HepG2 (cell line): ENCODE measurements around the gene AXIN1. TPM values are rescaled to one million over a fixed set of nuclear protein-coding genes. Genes with fewer than 3 reads are reported as not detected.

Experiments
- ATF1 ChIP-seq: IDR thresholded peaks from 2 replicates; pipeline ENCODE4 v1.6.1; 2016; ENCODE audit warnings: mild to moderate bottlenecking, control low read depth
- CSRNP2 ChIP-seq: sonication (generic); formaldehyde crosslinking; conservative IDR thresholded peaks from 2 replicates; pipeline ENCODE4 v1.8.0; 2022; ENCODE audit warnings: low read depth, missing genetic modification reagents
- DBP ChIP-seq: sonication (generic); formaldehyde crosslinking; IDR thresholded peaks from 2 replicates; pipeline ENCODE4 v1.4.0; 2020; ENCODE audit warnings: missing genetic modification reagents; ENCODE audit errors: not compliant biosample characterization
- FIP1L1 ChIP-seq: fragments of 200-400 bp; formaldehyde crosslinking; IDR thresholded peaks from 2 replicates; pipeline ENCODE4 v1.6.1; 2018; ENCODE audit warnings: low read depth, mild to moderate bottlenecking, low read length, moderate library complexity, borderline replicate concordance; ENCODE audit not compliant: insufficient read depth
- HNRNPK ChIP-seq: fragments of 200-400 bp; formaldehyde crosslinking; IDR thresholded peaks from 2 replicates; pipeline ENCODE4 v1.6.1; 2018; ENCODE audit warnings: low read length, low read depth, moderate library complexity, mild to moderate bottlenecking; ENCODE audit not compliant: poor library complexity, severe bottlenecking
- NAIF1 ChIP-seq: sonication (generic); formaldehyde crosslinking; IDR thresholded peaks from 2 replicates; pipeline ENCODE4 v1.5.0; 2020; ENCODE audit warnings: mild to moderate bottlenecking, missing genetic modification reagents, borderline replicate concordance
- RFX5 ChIP-seq: IDR thresholded peaks from 2 replicates; pipeline ENCODE4 v1.6.1; 2011; ENCODE audit warnings: low read depth, low read length, improper control_type of control experiment
- TMF1 ChIP-seq: sonication (generic); formaldehyde crosslinking; IDR thresholded peaks from 2 replicates; pipeline ENCODE4 v1.8.1; 2022; ENCODE audit warnings: low read depth, missing genetic modification reagents
- TOE1 ChIP-seq: sonication (generic); formaldehyde crosslinking; IDR thresholded peaks from 2 replicates; pipeline ENCODE4 v1.4.0; 2020; ENCODE audit warnings: mild to moderate bottlenecking, missing genetic modification reagents
- WIZ ChIP-seq: sonication (generic); formaldehyde crosslinking; IDR thresholded peaks from 2 replicates; pipeline ENCODE4 v1.5.1; 2020; ENCODE audit warnings: mild to moderate bottlenecking, missing genetic modification reagents
- ZBTB42 ChIP-seq: sonication (generic); formaldehyde crosslinking; IDR thresholded peaks from 2 replicates; pipeline ENCODE4 v1.5.0; 2020; ENCODE audit warnings: mild to moderate bottlenecking, missing genetic modification reagents
- ZC3H13 ChIP-seq: sonication (generic); formaldehyde crosslinking; IDR thresholded peaks from 2 replicates; pipeline ENCODE4 v1.8.1; 2023; ENCODE audit warnings: mild to moderate bottlenecking, missing genetic modification reagents, moderate library complexity
- ZFP90 ChIP-seq: sonication (generic); formaldehyde crosslinking; IDR thresholded peaks from 2 replicates; pipeline ENCODE4 v1.8.0; 2022; ENCODE audit warnings: missing genetic modification reagents, mild to moderate bottlenecking, inconsistent platforms, borderline replicate concordance
- ZNF138 ChIP-seq: sonication (generic); formaldehyde crosslinking; IDR thresholded peaks from 2 replicates; pipeline ENCODE4 v1.5.0; 2020; ENCODE audit warnings: mild to moderate bottlenecking, low read depth, missing genetic modification reagents
- ZNF24 ChIP-seq: fragments of 450-650 bp; IDR thresholded peaks from 2 replicates; pipeline ENCODE4 v1.6.1; 2017; ENCODE audit warnings: antibody characterized with exemption, mild to moderate bottlenecking
- ZNF276 ChIP-seq: sonication (generic); formaldehyde crosslinking; IDR thresholded peaks from 2 replicates; pipeline ENCODE4 v1.4.0; 2020; ENCODE audit warnings: mild to moderate bottlenecking, low read depth, missing genetic modification reagents
- ZNF280B ChIP-seq: sonication (generic); formaldehyde crosslinking; IDR thresholded peaks from 2 replicates; pipeline ENCODE4 v1.5.0; 2020; ENCODE audit warnings: missing genetic modification reagents, mild to moderate bottlenecking, borderline replicate concordance
- ZNF329 ChIP-seq: sonication (generic); formaldehyde crosslinking; IDR thresholded peaks from 2 replicates; pipeline ENCODE4 v1.9.0; 2021; ENCODE audit warnings: low read depth, mild to moderate bottlenecking, missing genetic modification reagents
- ZNF362 ChIP-seq: sonication (generic); formaldehyde crosslinking; IDR thresholded peaks from 2 replicates; pipeline ENCODE4 v1.4.0; 2020; ENCODE audit warnings: missing genetic modification reagents, mild to moderate bottlenecking, borderline replicate concordance
- ZNF446 ChIP-seq: sonication (generic); formaldehyde crosslinking; IDR thresholded peaks from 2 replicates; pipeline ENCODE4 v1.5.0; 2020; ENCODE audit warnings: mild to moderate bottlenecking, missing genetic modification reagents
- ZNF451 ChIP-seq: sonication (generic); formaldehyde crosslinking; IDR thresholded peaks from 2 replicates; pipeline ENCODE4 v1.5.0; 2020; ENCODE audit warnings: mild to moderate bottlenecking, missing genetic modification reagents
- ZNF550 ChIP-seq: sonication (generic); formaldehyde crosslinking; IDR thresholded peaks from 2 replicates; pipeline ENCODE4 v1.4.0; 2020; ENCODE audit warnings: mild to moderate bottlenecking, missing genetic modification reagents, borderline replicate concordance
- ZNF768 ChIP-seq: sonication (generic); formaldehyde crosslinking; IDR thresholded peaks from 2 replicates; pipeline ENCODE4 v1.4.0; 2020; ENCODE audit warnings: missing genetic modification reagents
- polyA plus RNA-seq, 8 experiments: library from polyadenylated mRNA; depleted of rRNA in 3 of 8; stranded (reverse) in 7 of 8; unstranded in 1 of 8; fragments of >200 nt; fragmentation: Illumina TruSeq in 4 of 8; extraction: Trizol in 4 of 8; gene quantifications; 2 replicates each; pipeline versions ENCODE4 v1.2.1 to v1.2.3, GENCODE V29; 2011 to 2016; ENCODE audit warnings: low read depth in 4 of 8, missing spikeins in 1 of 8, mixed read lengths in 1 of 8; ENCODE audit not compliant: insufficient read depth in 1 of 8
- total RNA-seq, 5 experiments: library from RNA; depleted of rRNA; stranded (reverse); fragments of >200 nt; fragmentation: Illumina TruSeq; extraction: Trizol; gene quantifications; 2 replicates each; pipeline ENCODE4 v1.2.3, GENCODE V29; 2016; ENCODE audit warnings: low read depth in 1 of 5

Gene AXIN1
- total and polyA plus RNA-seq, 2 of the 13 experiments (the other 11 are each of a cell fraction or from before 2014, with no cell fraction given): 24.0 to 26.0 TPM

GRCh38 chr16:342455-343213 lies 9.9 kb downstream of the AXIN1 start (continued):
- TF ChIP-seq ZNF280B (CRISPR knock-in tag) (peak; percentile 81), DBP (CRISPR knock-in tag) (no peak), WIZ (CRISPR knock-in tag) (no peak), ZNF24 (no peak), ZNF446 (CRISPR knock-in tag) (no peak), ZNF138 (no peak), FIP1L1 (no peak), ZC3H13 (peak; percentile 99), ZFP90 (CRISPR knock-in tag) (peak; percentile 51), ATF1 (CRISPR knock-in tag) (no peak), ZBTB42 (CRISPR knock-in tag) (no peak), NAIF1 (CRISPR knock-in tag) (no peak), ZNF550 (CRISPR knock-in tag) (no peak), HNRNPK (no peak), TOE1 (CRISPR knock-in tag) (peak; percentile 66; the same call in 1 of the 2 replicates), RFX5 (no peak), ZNF329 (peak; percentile 78; the same call in 1 of the 2 replicates), ZNF768 (CRISPR knock-in tag) (no peak; the same call in 1 of the 2 replicates), ZNF276 (CRISPR knock-in tag) (no peak), TMF1 (no peak), ZNF451 (CRISPR knock-in tag) (peak; percentile 94), ZNF362 (CRISPR knock-in tag) (0 out of 2 replicates have a peak, but pooled peaks have one; percentile 35), CSRNP2 (CRISPR knock-in tag) (no peak)
